NCI-H1436 (cell line): ENCODE results near the gene MYO1B.

Experiments
- DNase-seq: peaks from one replicate; lab custom pipeline; 2025; lab: John Stamatoyannopoulos, UW

MYO1B gene

GRCh38 chr2:191226196-191226595 is 19.0 kb upstream of the MYO1B start:
- no peak for DNase-seq

- DNase-seq = no peak
Observed at GRCh38 chr2:191228333-191228732, 16.9 kb upstream of the MYO1B start.

- no peak for DNase-seq
Observed at GRCh38 chr2:191228861-191229260, 16.3 kb upstream of the MYO1B start.

DNA sequence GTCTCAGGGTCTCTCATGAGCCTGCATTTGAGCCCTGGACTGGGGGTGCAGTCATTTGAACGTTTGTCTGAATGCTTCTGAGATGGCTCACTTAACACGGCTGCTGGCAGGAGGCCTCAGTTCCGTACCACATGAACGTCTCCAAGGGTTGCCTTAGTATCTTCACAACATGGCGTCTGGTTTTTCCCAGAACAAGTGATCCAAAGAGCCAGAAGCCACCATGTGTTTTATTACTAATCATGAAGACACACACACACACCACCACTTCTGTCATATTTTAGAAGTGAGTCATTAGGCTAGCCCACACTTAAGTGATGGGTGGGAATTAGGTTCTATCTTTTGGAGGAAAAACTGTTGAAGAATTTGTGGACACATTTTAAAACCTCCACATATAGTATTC is 15.0 kb upstream of the MYO1B start:
- DNase-seq = no peak

DNA sequence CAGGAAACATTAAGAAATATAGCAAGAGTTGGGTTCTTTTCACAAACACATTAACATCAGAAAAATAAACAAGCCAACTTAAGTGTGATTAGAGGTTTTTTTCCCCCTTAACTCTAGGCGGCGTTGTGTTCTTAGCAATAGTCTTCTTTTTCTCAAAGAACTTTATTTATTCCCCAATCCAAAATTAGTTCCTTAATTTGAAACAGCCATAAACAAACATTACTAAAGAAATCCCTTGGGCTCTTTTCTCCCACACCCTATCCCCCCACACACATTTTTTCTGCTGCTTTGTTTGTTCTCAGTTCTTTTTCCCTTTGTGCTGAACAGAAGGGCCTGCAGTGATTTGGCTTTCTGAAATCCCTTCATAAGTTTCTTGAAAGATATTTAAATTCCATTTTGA is 13.2 kb upstream of the MYO1B start:
- DNase-seq = no peak

GRCh38 chr2:191233533-191233932 is 11.7 kb upstream of the MYO1B start:
- DNase-seq = no peak

- DNase-seq = no peak
Observed at GRCh38 chr2:191234376-191234775, 10.8 kb upstream of the MYO1B start.

- no peak for DNase-seq
Observed at GRCh38 chr2:191240871-191241270, 4.3 kb upstream of the MYO1B start.

DNA sequence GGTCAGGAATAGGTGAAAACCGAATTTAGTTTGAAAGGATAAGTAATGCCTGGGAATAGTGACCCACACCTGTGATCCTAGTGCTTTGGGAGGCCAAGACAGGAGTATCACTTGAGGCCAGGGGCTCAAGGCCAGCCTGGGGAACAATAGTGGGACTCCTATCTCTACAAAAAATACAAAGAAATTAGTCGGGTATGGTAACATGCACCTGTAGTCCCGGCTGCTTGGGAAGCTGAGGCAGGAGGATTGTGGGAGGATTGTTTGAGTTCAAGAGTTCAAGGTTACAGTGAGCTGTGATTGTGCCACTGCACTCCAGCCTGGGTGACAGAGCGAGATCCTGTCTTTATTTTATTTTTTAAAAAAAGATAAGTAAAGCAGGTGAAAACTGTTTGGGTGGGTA is 3.8 kb upstream of the MYO1B start:
- DNase-seq = no peak

DNA sequence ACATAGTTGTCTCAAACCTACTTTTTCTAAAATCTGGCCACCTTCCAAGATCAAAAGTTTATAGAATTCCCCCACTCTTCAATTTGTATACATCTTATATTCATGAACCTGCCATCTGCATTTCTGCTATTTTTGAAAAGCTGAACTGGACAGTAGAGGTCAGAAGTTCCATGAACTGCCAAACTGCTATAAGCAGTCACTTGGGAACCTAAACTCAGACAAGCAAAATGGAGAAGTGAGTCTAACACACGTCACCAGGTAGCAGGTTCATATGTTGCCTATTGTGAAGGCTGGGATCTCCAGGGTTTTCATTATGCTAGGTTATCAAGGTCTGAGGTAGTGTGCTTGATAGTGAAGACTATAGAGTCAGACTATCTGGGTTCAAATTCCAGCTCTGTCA is 2.0 kb upstream of the MYO1B start:
- DNase-seq = no peak

DNA sequence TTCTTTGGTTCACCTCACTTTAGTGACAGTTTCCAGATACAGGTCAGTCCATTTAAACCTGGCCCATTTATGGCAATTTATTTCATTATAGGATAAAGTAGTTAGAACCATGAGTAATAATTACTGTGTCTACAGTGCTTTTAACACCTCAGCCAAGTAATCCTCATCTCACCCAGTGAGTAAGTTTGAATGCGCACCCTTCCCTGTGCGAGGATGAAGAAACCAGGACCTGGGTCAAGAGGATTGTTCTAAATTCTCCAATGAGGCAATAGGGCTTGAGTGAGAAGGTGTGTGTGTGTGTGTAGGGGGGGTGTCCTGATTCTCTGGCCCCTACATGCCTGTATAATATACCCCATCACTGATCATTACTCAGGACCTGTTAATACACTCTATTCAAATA is 854 bp upstream of the MYO1B start:
- no peak for DNase-seq

- DNase-seq = peak; percentile 57
Observed at GRCh38 chr2:191245869-191246531, 796 bp downstream of the MYO1B start.

GRCh38 chr2:191246820-191247380 is 1.7 kb downstream of the MYO1B start:
- no peak for DNase-seq

DNA sequence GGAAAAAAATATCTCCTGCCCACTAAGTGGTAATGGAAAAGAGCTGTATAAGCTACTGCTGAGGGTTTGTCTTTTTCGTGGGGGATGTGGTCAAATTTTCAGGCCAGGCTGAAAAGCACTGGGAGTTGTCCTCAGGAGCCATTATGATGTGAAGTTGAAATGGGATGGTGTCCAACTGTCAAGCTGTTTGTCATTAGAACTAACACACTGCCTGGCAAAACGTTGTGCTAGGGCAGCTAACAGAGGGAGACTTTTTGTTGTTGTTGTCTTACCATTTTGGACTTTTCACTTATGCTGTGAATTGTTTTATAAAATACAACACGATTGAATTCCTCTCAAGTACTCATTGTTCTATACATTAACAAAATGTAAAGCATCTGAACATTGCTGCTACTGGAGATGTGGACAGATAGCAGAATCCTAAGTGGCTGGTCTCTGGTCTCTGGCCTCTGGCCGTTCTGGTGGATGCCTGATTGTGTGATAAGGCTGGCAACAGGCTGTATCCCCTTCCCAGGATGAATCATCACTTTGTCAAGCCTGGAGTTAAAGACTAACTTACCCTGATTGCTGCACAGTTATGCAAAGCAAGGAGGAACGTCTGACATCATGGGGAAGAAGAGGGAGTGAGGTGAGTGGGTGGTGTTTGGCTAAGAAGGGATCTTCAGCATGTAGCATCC is 2.3 kb downstream of the MYO1B start:
- DNase-seq = no peak

- DNase-seq = no peak
Observed at GRCh38 chr2:191249156-191249813, 4.1 kb downstream of the MYO1B start.

GRCh38 chr2:191250400-191250799 is 5.2 kb downstream of the MYO1B start:
- no peak for DNase-seq

DNA sequence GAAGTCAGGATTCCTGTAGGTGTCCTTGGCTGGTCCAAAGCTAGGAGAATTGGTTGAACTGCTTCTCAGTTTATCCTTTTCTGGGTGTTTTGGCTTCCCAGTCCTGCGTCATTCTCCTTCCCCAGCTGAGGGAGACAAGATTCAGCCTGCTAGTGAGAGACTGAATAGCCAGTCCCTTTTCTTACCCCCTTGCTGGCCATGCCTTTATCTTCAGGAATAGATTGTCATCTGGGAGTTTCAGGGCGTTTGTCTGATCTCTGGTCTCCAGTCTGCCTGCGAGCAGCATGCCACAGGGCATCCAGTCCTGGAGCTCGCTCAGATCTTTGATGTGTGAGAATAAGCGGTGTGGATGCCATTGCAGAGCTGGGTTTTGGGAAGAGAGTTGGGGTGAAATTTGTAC is 5.8 kb downstream of the MYO1B start:
- DNase-seq = no peak

DNA sequence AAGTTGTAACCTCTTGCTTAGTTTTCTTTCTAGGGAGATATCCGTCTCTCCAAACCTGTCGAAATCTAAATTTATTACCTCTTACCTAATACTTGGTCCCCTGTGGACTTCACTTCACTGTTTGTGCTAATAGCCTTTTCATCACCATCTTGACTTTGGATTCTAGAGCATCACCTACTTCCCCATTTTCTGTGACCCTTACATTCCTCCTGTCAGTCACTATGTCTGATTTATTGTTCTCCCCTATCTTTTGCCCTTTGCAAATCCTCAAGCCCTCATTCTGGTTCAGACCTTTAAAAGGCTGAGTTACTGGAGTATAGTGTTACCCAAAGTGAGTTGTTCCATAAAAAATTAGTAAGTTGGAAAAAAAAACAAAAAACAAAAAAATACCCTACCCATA is 7.5 kb downstream of the MYO1B start:
- DNase-seq = no peak

DNA sequence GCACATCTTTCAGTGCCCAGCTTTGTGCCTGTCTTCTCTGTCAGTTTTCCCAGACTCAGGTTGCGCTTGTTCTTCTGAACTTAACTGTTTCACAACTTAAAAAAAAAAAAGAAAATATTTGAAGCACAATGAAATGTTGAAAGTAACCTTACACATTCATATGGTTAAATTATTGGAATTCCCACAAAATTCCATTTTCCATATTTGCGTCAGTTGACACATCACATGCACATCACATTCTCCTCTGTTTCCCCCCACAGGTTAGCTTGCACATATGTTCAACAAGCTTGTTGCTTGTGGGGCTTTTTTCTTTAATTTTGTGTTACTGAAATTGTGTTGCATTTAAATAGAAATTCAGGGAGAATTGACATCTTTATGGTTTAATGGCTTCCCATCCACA is 8.3 kb downstream of the MYO1B start:
- DNase-seq = no peak

- DNase-seq = no peak
Observed at GRCh38 chr2:191255271-191255670, 10.1 kb downstream of the MYO1B start.

DNA sequence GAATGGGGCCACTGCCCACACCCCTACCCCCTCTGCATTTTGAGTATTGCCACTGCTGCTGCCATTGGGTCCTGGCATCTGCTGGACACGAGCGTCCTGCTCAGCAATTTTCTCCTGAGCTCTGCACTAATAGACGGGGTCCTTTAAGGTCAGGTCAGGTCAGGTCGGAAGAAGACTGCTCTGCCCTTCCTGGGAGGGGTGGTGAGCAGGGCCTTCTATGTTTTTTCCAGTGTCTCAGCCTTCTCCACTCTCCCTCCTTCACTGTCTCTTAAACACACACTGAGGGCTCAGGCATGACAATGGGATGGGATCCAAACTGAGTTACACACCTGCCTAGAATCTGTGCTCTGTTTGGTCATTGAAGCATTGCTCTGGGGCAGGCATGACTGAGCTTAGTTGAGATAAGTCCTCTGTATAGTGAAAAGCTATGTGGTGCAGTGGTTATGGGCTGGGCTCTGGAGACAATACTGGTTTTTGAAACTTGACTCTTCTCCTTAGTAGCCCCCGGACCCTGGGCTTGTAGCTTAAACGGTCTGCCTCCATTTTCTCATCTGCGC is 10.6 kb downstream of the MYO1B start:
- DNase-seq = no peak

DNA sequence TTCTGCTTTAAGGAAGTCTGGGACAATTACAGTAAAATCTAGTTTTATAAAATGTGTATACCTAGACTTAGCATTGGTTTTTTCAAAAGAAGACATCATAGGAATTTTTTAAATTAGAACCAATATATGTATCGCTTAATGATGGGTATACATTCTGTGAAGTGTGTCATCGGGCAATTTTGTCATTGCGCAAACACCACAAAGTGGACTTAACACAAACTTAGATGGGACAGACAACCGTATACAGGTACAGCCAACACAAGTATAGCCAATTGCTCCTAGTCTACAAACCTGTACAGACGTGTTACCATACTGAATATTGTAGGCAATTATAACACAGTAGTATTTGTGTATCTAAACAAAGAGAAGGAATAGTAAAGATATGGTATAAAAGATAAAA is 12.7 kb downstream of the MYO1B start:
- DNase-seq = no peak

DNA sequence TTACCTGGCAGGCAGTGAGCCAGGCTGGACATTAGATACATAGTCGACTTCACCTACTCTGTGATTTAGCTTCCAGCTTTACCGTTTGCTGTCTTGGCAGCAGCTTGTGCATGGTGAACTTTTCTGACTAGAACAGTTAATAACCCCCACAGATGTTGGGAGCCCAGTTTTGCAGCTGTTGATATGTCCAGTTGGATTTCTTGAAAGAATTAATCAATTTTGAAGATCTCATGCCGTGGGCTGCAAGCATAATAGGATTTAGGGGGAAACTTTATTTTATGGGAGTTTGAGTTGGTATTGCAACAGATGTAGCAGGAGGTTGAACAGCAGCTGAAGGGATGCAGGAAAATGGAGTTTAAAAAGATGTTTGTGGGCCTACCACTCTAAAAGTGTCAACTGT is 13.8 kb downstream of the MYO1B start:
- DNase-seq = no peak
